HG03280 (cell line): ENCODE results near the gene SUN2.

Experiments
- ATAC-seq: cut with Tn5 transposase; IDR thresholded peaks from one replicate; pipeline ENCODE4 v1.9.1; 2021; ENCODE audit warnings: mild to moderate bottlenecking, moderate library complexity; ENCODE audit not compliant: unreplicated experiment

SUN2 gene

DNA sequence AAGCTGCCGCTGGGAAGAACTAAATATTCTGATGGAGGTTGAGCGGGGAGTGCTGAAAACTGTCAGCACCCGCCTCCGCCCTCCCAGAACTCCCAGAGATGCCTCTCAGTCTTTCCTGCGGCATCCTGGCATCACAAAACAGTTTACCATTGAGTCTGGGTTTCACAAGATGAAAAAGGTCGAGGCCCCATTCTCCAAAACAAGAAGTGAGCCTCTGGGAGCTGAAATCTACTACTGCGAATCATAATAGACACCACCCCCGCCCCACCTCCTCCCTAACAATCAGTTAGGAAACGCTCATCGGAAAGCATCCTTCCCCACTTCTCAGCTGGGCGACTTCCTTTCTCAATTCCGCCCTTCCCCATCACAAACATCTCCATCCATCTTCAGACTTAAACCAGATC, 1.0 kb downstream of the SUN2 start:
- no peak for ATAC-seq

DNA sequence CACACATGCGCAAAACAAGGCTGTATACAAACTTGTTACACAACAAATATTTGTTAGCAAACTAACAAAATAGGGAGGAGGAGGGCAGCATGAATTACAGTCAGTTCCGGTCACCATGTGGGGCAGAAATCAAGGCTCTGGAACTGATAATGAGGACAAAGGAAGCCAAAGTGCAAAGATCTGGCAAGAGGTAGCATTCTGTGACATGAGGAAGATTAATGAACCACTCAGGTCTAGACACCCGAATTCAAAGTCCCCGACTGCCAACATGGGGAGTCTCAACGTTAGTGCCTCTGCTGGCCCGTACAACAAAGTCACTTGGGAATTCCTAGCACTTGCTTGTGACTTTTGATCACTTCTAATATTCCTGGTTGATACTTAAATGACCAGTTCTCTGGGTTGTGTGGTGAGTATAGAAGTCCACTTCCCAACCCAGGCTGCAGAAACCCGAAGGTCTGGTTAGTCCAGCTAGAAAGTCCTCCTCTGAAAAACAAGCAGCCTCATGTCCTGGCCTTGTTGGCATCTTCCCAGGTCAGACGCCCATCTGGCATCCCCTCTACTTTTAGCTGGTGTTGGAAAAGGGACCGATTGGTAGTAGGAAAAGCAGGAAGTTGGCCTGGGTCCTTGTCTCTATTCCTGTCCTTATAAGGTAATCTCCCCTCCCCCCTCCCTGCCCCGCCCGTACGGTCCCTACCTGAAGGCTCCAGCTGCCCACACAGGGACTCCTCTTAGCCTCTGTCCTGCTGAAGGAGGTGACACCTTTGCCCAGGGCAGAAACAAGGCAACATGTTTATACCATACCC, 1.6 kb downstream of the SUN2 start:
- ATAC-seq = no peak

DNA sequence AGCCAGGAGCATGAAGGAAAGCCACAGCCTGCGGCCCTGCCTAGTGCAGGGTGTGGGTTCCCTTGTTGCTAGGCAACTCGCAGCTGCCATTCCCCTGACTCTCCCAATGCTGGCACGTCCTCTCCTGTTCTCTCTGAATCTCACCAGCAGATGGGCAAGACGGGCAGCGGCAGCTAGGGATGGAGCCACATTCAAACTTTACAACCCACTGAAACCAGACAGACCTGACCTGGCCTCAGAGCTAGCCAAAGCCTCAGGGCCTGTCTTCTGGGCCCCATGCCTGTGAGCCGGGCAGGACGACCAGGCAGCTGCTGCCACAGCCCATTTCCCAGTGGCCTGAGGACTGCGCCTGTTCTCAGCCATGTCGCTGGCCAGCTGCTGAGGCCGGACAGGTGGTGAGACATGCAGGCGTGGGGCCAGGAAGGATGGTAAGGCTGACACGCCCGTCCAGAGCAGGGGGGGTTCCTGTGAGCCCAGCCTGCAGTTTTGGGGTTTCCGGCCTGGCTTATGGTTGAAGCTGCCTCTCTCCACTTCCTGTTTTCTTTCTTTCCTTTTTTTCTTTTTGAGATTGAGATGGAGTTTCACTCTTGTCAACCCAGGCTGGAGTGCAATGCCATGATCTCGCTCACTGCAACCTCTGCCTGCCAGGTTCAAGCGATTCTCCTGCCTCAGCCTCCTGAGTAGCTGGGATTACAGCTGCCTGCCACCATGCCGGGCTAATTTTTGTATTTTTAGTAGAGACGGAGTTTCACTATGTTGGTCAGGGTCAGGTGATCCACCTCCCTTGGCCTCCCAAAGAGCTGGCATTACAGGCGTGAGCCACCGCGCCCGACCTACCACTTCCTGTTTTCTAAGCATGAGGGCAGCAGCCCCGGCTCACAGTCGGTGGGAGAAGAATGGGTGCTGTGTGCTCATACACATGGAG, 4.1 kb downstream of the SUN2 start:
- peak; percentile 35 for ATAC-seq

DNA sequence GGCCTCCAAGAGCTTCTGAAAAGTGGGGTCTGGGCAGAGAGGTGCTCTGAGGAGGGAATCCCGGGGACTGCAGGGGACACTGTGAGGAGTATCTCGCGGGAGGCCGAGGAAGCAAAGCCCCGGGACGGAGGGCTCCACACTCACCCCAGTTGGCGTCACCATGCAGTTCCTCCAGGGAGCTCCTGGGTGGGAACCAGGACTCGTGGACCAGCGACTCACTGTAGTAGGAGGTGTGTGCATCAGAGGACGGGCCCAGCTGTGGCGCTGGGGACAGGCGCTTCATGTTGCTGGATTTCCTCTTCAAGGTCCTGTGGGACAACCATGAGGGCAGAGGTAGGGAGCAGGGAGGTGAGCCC, 4.8 kb downstream of the SUN2 start:
- no peak for ATAC-seq

DNA sequence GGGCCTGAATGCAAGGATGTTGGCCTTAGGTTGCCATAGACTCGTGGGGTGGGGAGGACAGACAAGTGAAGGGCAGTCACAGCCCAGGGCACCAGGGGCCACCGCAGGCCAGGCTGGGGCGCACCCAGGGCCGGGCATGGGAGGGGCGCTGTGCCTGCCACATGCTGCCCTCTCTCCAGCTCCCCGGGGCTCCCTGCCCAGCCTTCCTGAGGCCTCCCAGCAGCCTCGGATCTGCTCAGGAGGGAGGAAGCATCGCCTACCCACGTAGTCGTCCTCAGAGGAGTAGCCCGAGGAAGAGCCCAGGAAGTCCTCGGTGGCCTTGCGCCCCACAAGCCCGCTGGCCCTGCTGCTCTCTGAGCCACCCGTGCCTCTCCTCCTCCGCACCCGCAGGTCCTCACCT, 5.2 kb downstream of the SUN2 start:
- no peak for ATAC-seq

DNA sequence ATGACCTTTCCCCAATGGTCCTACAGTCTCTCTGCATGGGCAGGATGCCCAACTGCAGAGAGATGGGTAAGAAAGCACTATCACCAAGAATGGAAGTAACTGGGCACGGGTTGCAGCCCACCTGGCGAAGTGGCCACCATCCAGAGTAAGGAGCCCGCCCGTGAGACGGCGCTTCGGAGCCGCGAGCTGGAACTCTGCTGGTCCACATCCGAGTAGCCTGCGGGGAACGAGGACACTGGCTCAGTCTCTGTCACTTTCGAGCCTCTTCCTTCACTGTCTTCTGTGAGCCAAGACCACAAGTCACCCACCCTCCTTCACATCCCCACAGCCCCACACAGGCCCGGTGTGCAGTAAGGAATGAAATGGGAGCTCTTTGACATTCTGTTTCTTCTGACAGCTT, 5.7 kb downstream of the SUN2 start:
- ATAC-seq = no peak

DNA sequence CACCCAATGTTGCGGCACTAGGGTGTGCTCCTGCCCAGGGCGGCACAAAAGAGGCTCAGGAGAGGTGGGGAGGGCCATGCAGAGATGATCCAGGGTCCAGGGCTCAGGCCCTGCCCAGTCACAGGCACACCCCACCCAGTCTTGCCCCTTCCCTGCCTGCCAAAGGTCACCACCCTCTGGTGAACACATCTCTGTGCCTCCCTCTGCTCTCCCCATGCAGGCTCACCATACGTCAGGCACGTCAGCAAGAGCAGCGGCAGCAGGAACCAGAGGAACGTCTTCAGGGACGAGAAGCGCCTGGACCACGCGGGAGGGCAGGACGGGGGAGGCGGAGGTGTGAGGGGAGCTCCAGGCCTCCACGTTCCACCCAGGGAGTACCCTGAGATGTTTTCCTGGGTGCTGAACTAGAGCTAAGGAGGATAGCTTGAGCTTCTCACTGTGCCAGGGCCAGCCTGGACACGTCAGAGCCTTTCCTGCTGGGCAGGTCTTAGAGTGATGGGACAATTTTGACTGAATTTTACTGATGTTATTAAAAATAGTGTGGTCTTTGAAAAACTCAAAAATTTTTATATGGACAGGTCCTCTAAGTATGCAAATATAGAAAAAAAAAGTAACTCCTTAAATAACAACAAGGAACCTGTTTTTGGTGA, 7.2 kb downstream of the SUN2 start:
- no peak for ATAC-seq

DNA sequence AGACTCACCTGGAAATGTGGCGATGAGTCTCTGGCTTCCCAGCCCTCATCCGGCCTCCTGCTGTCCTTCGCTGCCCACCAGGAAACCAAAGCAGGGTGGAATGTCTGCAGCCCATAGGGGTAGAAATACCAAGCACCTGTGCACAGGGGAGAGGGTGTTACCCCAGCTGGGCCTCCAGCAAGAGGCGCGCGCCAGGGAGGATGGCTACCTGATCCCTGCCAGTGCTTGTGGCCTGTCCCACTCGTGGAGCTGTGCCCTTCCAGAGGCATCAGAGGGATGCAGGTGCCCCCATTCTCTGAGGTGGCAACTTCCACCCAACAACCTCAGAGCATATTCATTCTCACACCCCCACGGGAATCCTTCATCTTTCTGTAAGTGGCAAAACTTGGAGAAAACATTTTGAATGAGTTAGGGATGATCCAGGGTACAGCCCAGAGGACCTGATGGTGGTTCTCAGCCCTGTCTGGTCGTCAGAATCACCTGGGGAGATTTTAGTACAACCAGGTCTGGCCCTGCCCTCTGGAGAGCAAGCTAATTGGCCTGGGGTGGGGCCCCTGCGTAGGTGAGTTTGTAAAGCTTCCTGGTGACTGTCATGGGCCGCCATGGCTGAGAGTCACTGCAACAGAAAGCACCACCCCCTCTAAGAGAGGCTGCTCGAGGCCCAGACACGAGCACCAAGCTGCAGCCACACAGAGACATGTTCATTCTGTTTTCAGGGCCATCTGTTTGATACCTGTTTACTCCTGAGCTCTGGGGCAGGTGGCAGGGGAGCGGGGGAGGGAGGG, 9.9 kb downstream of the SUN2 start:
- no peak for ATAC-seq

DNA sequence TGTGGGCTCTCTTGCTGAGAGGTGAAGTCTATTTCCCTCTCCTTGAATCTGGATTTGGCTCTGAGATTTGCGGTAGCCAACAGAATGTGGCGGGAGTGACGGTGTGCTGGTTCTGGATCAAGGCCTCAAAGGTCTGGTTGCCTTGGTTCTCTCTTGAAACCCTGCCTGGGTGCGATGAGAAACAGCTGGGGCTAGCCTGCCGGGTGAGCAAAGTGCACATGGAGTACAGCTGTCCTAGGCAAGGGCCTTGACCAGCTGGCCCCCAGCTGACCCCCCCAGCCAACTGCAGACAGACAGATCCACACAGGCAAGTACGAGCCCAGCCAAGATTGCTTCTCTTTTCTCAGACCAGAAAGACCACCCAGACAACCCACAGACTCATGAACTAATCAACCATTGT, 10.8 kb downstream of the SUN2 start:
- ATAC-seq = no peak

DNA sequence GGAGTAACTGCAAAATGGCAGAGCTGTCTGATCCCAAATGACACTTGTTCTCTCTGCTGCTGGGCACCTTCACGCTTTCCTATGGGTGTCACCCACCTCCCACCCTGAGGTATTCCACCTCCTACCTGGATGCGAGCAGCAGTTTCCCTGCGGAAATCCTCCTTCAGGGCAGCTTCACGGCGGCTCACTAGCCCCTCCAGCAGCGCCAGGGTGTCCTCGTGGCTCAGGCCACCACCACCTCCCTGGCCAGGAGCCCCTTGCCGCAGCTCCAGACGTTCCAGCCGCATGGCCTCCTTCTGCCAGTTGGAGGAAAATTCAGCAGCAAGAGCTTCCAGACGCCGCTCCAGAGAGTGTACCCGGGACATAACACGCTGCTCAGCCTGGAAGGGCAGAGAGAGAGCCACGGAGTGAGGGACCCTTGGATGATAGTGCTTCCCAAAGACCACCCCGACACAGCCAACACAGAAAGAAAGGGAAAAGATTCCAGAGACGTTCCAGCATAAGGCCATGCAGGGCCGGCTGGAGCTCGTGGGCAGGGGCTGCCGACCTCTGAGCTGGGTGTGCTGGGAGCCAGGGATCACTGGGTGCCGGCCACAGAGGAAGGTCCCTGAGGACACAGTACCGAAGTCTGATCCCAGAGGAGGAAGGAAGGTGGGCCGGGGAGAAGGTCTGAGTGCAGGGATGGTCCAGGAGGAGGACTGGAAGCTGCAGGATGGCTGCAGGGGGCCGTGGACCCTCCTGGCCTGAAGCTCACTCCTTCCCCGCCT, 13.4 kb downstream of the SUN2 start:
- ATAC-seq = no peak

DNA sequence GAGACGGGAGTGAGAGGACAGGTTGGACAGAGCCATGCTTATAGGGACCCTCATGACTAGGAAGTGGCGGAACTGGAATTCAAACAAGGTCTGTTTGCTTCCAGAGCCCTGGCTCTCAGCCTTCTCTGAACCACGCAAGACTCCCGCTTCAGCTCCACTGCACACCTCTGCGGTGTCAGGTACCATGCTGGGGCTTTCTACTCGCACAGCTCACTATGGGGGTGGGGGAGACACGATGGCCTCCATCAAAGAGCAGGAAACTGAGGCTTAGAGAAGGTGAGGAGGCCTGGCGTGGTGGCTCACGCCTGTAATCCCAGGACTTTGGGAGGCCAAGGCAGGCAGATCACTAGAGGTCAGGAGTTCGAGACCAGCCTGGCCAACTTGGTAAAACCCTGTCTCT, 14.2 kb downstream of the SUN2 start:
- ATAC-seq = no peak

DNA sequence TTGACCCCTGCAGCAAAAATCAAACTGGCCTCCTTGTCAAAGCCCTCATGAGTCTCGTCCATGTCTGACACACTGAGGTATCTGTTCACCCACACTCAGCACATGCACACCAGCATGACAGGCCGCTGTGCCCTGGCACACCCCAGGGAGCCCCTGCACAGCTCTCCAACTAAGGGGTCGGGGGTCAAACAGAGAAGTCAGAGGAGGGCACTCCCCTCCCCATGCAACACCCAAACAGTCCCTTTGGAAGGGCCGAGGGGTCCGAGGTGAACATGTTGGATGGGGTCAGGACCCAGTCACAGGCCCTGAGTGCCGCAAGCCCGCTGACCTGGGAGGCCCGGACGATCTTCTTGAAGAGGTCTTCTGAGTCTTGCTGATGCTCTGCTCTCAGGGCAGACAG, 14.6 kb downstream of the SUN2 start:
- no peak for ATAC-seq

DNA sequence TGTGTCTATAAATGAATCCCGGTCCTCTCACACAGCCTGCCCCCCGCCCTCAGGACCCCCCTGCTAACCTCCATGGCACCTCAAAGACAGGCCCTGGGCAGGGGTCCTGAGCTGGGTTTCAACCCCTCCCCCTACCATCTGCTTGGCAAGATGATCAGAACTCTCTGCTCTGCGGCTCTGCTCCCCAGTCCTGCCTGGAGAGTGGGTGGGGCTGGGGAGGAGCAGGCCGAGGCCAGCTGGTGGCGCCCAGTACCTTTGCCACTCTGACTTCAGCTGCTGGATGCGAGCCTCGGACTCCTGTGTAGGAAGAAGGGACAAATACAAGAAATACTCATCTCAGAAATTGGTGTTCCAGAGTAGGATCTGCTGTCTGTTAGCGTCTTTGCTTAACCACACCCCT, 15.0 kb downstream of the SUN2 start:
- ATAC-seq = no peak

DNA sequence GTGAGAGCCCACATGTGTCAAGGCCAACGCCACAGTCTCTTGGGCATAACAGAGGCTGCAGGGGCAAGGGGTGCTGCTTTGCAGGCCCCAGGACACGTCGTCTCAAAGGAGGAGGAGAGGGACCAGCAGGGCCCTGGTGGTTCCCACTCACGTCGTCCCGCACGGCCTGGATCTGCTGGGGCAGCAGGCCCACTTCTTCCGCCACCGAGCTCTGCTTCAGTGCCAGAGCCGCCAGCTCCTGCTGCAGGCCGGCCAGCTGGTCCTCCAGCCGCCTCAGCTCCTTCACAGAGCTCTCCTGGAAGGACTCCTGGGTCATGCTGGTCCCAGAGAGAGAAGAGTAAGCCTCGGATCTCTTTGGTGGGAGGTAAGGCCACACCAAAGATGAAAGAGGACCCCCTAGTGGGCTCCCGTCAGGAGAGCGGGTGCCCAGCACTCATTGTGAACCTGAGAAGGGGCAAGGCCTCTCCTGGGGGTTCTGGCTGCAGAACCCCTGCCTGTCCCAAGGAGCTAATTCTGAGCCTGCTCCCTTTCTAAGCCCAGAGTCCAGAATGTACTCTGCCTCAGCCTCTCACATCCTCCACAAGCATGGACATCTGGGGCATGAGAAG, 15.6 kb downstream of the SUN2 start:
- no peak for ATAC-seq

DNA sequence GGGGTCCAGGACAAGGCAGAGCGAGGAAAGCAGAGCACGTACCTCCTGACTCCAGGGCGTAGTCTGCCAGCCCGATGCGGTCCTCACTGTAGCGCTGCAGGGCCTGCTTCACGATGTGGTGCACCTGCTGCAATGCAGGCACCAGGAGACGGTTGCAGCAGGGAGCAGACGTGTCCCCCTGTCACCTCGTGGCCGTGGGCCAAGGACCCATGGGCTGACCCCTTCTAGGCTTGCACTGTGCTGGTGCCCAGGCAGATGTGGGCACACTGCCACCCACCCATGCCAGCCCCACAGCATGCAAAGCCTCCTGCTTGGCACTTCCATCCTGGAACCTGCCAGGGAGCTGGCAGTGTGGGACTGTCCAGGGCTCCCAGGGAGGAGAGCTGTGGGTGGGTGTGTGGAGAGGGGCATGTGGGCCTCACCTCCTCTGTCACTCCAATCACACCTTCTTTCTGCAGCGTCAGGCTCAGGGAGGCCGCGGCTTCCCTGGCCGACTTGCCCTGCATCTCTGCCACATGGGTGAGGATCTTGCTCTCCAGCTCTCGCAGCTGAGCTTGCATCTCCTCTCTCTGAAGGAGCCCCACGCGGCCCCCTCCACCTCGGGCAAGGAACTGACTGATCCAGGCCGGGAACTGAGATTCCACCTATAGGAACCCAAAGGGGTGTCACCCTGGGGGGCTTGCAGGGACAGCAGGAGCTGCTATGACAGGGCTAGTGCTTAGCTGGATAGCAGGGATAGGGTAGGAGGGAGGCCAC, 16.3 kb downstream of the SUN2 start:
- no peak for ATAC-seq

DNA sequence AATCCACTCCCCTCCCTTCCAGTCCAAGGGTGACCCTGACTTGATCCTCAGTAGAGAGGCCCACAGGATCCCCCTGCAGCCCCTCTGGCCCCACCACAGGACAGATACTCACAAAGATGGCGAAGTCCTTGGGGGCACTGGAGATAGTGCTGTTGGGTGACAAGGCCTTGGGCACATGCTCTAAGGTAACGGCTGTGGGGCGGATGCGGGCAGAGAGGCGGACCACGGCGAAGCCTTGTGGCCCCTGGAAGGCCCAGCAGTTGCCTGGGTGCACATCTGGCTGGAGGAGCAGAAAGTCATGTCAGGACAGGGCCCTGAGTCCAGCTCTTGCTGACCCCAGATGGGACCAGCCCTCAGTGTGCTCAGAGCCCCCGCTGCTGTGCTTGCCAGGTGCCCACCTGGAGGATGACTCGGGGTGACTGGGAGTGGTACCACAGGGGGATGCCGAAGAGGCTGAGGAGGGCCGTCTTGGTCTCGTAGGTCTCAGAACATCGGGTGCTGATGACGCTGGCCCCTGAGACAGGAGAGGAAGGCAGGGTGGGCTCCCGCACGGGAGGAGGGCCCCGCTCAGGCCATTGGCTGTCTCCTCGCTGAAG, 17.2 kb downstream of the SUN2 start:
- no peak for ATAC-seq

DNA sequence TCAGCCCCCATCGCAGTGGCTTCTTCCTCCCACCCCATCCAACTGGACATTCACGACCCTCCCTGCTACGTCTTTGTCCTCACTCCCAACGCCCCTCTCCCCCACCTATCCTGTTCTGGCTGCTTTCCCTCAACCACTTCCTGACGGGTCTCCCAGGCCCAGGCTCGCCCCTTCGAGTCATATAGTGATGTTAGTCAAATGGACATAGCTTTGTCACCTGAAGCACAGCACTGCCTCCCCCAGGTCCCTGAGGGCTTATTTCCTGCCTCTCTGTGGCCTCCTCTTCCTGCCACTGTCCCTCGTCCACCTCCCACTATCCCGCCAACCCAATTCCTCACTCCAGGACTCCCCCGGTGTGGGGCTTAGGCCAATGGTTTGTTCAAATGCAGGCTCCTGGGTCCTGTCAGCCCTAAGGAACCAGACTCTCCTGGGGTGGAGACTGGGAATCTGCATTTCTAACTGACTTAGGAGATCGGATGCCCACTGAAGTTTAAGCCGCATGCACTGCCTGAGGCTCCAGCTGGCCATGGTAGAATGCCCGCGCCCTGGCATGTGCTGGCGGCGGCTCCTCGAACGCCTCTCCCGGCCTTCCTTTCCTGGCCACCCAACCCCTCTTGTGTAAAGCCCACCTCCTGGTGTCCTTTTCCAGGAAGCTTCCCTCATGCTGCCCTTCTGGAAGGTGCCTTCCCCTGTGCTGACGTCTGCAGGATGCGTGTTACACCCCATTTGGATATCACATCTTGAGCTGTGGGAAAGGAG, 18.3 kb downstream of the SUN2 start:
- no peak for ATAC-seq

DNA sequence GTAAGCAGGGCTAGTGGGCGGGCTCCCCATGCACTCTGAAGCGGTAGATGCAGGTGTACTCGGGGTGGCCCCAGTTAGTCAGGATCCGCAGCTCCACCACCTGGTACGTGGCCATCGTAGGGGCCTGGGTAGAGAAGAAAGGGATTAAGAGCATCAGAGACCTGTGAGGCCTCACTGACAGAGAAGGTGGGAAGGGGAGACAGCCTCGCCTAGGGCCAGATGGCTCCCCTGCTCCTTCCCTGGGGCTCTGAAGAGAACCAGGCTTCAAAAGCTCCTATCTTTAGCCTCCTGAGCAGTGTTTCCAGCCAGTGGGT, 19.6 kb downstream of the SUN2 start:
- ATAC-seq = no peak
